Stomach (tissue), 9 donors: ENCODE data around the gene COX4I1. TPM values are rescaled to one million over a fixed set of nuclear protein-coding genes. Genes with fewer than 3 reads are reported as not detected.

ENCODE experiments used
- DNase-seq, 2 donors: peaks; one replicate each; pipeline versions ENCODE4 v3.0.0 to v3.0.0-alpha.2; 2013 to 2019
- H3K27ac ChIP-seq, 5 donors: fragments of 200-600 bp in 4 of 5; sonication (generic) in 4 of 5; one replicate each; pipeline ENCODE4 v1.5.1; 2013 to 2019; ENCODE audit warnings: mild to moderate bottlenecking in 1 of 5, moderate library complexity in 1 of 5
- H3K27me3 ChIP-seq, 3 donors: fragments of 200-600 bp; sonication (generic); one replicate each; pipeline ENCODE4 v1.5.1; 2017 to 2019; ENCODE audit warnings: mixed run types in 1 of 3
- H3K36me3 ChIP-seq, 4 donors: fragments of 200-600 bp; sonication (generic); 1 replicate in 3 of 4; 2 replicates in 1 of 4; pipeline ENCODE4 v1.5.1; 2016 to 2019
- H3K4me1 ChIP-seq, 4 donors: fragments of 200-600 bp; sonication (generic); one replicate each; pipeline ENCODE4 v1.5.1; 2016 to 2019
- H3K4me3 ChIP-seq, 4 donors: fragments of 200-600 bp; sonication (generic) in 3 of 4; one replicate each; pipeline ENCODE4 v1.5.1; 2016 to 2019; ENCODE audit warnings: mild to moderate bottlenecking in 1 of 4
- H3K9me3 ChIP-seq, 4 donors: fragments of 200-600 bp; sonication (generic); one replicate each; pipeline ENCODE4 v1.5.1; 2016 to 2019
- CTCF ChIP-seq, 7 experiments: fragments of 450-650 bp in 4 of 7; fragments of 200-600 bp in 3 of 7; sonication (generic) in 3 of 7; IDR thresholded peaks; one replicate each; pipeline ENCODE4 v1.5.1; 2016 to 2019; ENCODE audit warnings: antibody characterized with exemption in 7 of 7, control low read depth in 2 of 7, mild to moderate bottlenecking in 1 of 7
- EP300 ChIP-seq: sonication (generic); formaldehyde crosslinking; IDR thresholded peaks from one replicate; pipeline ENCODE4 v1.6.1; 2017; ENCODE audit warnings: antibody characterized with exemption
- POLR2A ChIP-seq, 4 donors: fragments of 450-650 bp; IDR thresholded peaks; one replicate each; pipeline ENCODE4 v1.6.1; 2016; ENCODE audit warnings: antibody characterized with exemption in 4 of 4, control low read depth in 2 of 4, mild to moderate bottlenecking in 1 of 4, moderate library complexity in 1 of 4
- POLR2AphosphoS5 ChIP-seq, 3 donors: sonication (generic); formaldehyde crosslinking; IDR thresholded peaks; one replicate each; pipeline ENCODE4 v1.6.1; 2016; ENCODE audit warnings: antibody characterized with exemption in 3 of 3
- WGBS, 5 donors: extraction: QIAGEN DNeasy Blood & Tissue Kit in 3 of 5; methylation state at CpG; one replicate each; pipeline versions ENCODE4 v1.1.5 to v1.1.7; 2013 to 2018; 5-methylcytosine and 5-hydroxymethylcytosine counted together
- intact Hi-C: fragments of 100-400 bp; cut with DNase I; formaldehyde crosslinking; loops from one replicate; pipeline ENCODE4 v1.15.1; 2023; ENCODE audit warnings: low total_unique reads
- polyA plus RNA-seq, 3 donors: library from polyadenylated mRNA; stranded (reverse); fragments of 200-250 nt; gene quantifications; one replicate each; pipeline ENCODE4 v1.2.3, GENCODE V29; 2013
- total RNA-seq, 5 donors: library from RNA; depleted of rRNA; stranded (reverse); fragments of >200 nt; gene quantifications; one replicate each; pipeline versions ENCODE4 v1.1.0 to v1.2.3, GENCODE V29; 2014 to 2016
- donor health status: healthy with polysubstance abuse.
- donor health status: Bipolar disorder and iron deficiency.
- donor health status: healthy.

The COX4I1 gene
- total and polyA plus RNA-seq, 8 donors, result 57.2 to 1,368 (median 668) TPM

GRCh38 chr16:85824161-85825135, 25.0 kb downstream of the COX4I1 start:
- no peak for TF ChIP-seq POLR2AphosphoS5 (IDR thresholded peaks at IDR 0.05)
- no peak for TF ChIP-seq POLR2A (IDR thresholded peaks at IDR 0.05)
- no peak for TF ChIP-seq EP300
- TF ChIP-seq CTCF (IDR thresholded peaks at IDR 0.05), result no peak
- no peak overlapping the region for H3K4me3 ChIP-seq
- no peak overlapping the region for H3K27ac ChIP-seq
- H3K9me3 ChIP-seq, result no peaks in the 10 kb centered on the region
- no peaks in the 10 kb centered on the region for H3K36me3 ChIP-seq
- H3K27me3 ChIP-seq, result peaks cover 0 to 15% (median 0%) of the 10 kb centered on the region in 3 donors
- H3K4me1 ChIP-seq, result peaks cover 0 to 26% (median 5%) of the 10 kb centered on the region in 4 donors
- WGBS, 5 donors, result 79 to 90% (median 82%) methylated on average over 11 to 20 of the region's 20 CpGs
- DNase-seq, result no peak
- intact Hi-C loops, result loop anchor here (5.0 to 10.0 kb wide), 2 partner anchors 163 to 700 kb away; no protein-coding TSS in a partner anchor

- peaks cover 0 to 25% (median 5%) of the 10 kb centered on the region in 4 donors for H3K4me1 ChIP-seq
- DNase-seq, result no peak
- no peaks in the 10 kb centered on the region for H3K9me3 ChIP-seq
- no peaks in the 10 kb centered on the region for H3K36me3 ChIP-seq
- WGBS, 5 donors, result 54 to 81% (median 68%) methylated on average over 6 to 9 of the region's 9 CpGs
- intact Hi-C loops, result loop anchor here (10.0 kb wide), 1 partner anchor 699 kb away; no protein-coding TSS in a partner anchor
- no peak for TF ChIP-seq CTCF (IDR thresholded peaks at IDR 0.05)
- TF ChIP-seq POLR2A (IDR thresholded peaks at IDR 0.05), result no peak
- TF ChIP-seq POLR2AphosphoS5 (IDR thresholded peaks at IDR 0.05), result no peak
- TF ChIP-seq EP300, result no peak
- H3K27me3 ChIP-seq, result peaks cover 0 to 23% (median 0%) of the 10 kb centered on the region in 3 donors
- no peak overlapping the region for H3K27ac ChIP-seq
- H3K4me3 ChIP-seq, result no peak overlapping the region
Measured at GRCh38 chr16:85825326-85825725, 25.8 kb downstream of the COX4I1 start.

- TF ChIP-seq CTCF (IDR thresholded peaks at IDR 0.05) (no peak), POLR2A (IDR thresholded peaks at IDR 0.05) (no peak), POLR2AphosphoS5 (IDR thresholded peaks at IDR 0.05) (no peak), EP300 (no peak)
- Histone ChIP-seq H3K27ac (no peak overlapping the region), H3K27me3 (peaks cover 0 to 17% (median 0%) of the 10 kb centered on the region in 3 donors), H3K9me3 (no peaks in the 10 kb centered on the region), H3K4me1 (peaks cover 0 to 15% (median under 1%) of the 10 kb centered on the region in 4 donors), H3K4me3 (no peak overlapping the region), H3K36me3 (no peaks in the 10 kb centered on the region)
- DNase-seq, result no peak
- 85 to 88% (median 87%) methylated on average over 16 of the region's 16 CpGs for WGBS, 5 donors
- intact Hi-C loops, result loop anchor here (10.0 kb wide), 1 partner anchor 698 kb away; no protein-coding TSS in a partner anchor
Measured at GRCh38 chr16:85826686-85827247, 27.3 kb downstream of the COX4I1 start.

GRCh38 chr16:85828166-85828565, 28.7 kb downstream of the COX4I1 start:
- no peak for DNase-seq
- Histone ChIP-seq H3K27me3 (peaks cover 0 to 28% (median 0%) of the 10 kb centered on the region in 3 donors), H3K4me3 (no peak overlapping the region), H3K9me3 (no peaks in the 10 kb centered on the region), H3K4me1 (peaks cover 0 to 10% (median 2%) of the 10 kb centered on the region in 4 donors), H3K27ac (no peak overlapping the region), H3K36me3 (no peaks in the 10 kb centered on the region)
- no peak for TF ChIP-seq CTCF (IDR thresholded peaks at IDR 0.05)
- no peak for TF ChIP-seq POLR2AphosphoS5 (IDR thresholded peaks at IDR 0.05)
- TF ChIP-seq EP300, result no peak
- TF ChIP-seq POLR2A (IDR thresholded peaks at IDR 0.05), result no peak
- WGBS, 5 donors, result 66 to 77% (median 72%) methylated on average over 9 of the region's 9 CpGs
- intact Hi-C loops, result loop anchor here (10.0 kb wide), 1 partner anchor 697 kb away; no protein-coding TSS in a partner anchor
